SK-N-SH (cell line): ENCODE results near the gene THAP7. TPM values are rescaled to one million over a fixed set of nuclear protein-coding genes. Genes with fewer than 3 reads are reported as not detected.

ENCODE experiments used
- CTCF ChIA-PET: fragments of 300-600, 350-600 bp; formaldehyde crosslinking; extraction: SDS; loops from one replicate; lab custom pipeline; 2021; lab: Yijun Ruan, JAX
- POLR2A ChIA-PET: fragments of 350-600 bp; sonication (Branson Sonifier 250); formaldehyde crosslinking; extraction: SDS; loops from one replicate; lab custom pipeline; 2020; ENCODE audit warnings: antibody characterized with exemption, inconsistent platforms; lab: Yijun Ruan, JAX
- DNase-seq: peaks from one replicate; pipeline ENCODE4 v3.0.0; 2012
- H2AFZ ChIP-seq: fragments of 200-600 bp; sonication (generic); 2 replicates; pipeline ENCODE4 v1.8.1; 2016; ENCODE audit warnings: antibody characterized with exemption, mild to moderate bottlenecking, low read depth
- H3F3A ChIP-seq: fragments of 200-600 bp; sonication (generic); replicated peaks from 2 replicates; pipeline ENCODE3; 2016; ENCODE audit warnings: antibody characterized with exemption, mild to moderate bottlenecking; ENCODE audit not compliant: insufficient read depth
- H3K27ac ChIP-seq, 2 experiments: fragments of 200-500 bp in 1 of 2; fragments of 200-600 bp in 1 of 2; sonication (Bioruptor generic) in 1 of 2; sonication (generic), shearing (Covaris generic) in 1 of 2; 2 replicates each; pipeline versions ENCODE4 v1.5.1 to v1.6.1; 2014 to 2016; ENCODE audit warnings: low read depth in 2 of 2, inconsistent platforms in 1 of 2, low read length in 1 of 2, mild to moderate bottlenecking in 1 of 2, mixed read lengths in 1 of 2
- H3K27me3 ChIP-seq: fragments of 200-600 bp; sonication (generic), shearing (Covaris generic); 2 replicates; pipeline ENCODE4 v1.6.1; 2016; ENCODE audit warnings: mixed run types; ENCODE audit not compliant: insufficient read depth
- H3K36me3 ChIP-seq, 2 experiments: fragments of 200-500 bp in 1 of 2; fragments of 200-600 bp in 1 of 2; sonication (Bioruptor generic) in 1 of 2; sonication (generic) in 1 of 2; replicated peaks in 1 of 2; 2 replicates each; pipeline versions ENCODE3 to v1.5.1; 2014 to 2016; ENCODE audit warnings: low read length in 1 of 2, mild to moderate bottlenecking in 1 of 2; ENCODE audit not compliant: insufficient read depth in 2 of 2, control insufficient read depth in 1 of 2
- H3K4me1 ChIP-seq, 2 experiments: fragments of 200-500 bp in 1 of 2; fragments of 200-600 bp in 1 of 2; sonication (Bioruptor generic) in 1 of 2; sonication (generic), shearing (Covaris generic) in 1 of 2; 2 replicates each; pipeline versions ENCODE4 v1.5.1 to v1.6.1; 2014 to 2016; ENCODE audit warnings: low read depth in 1 of 2, low read length in 1 of 2, mixed run types in 1 of 2; ENCODE audit not compliant: insufficient read depth in 2 of 2, control insufficient read depth in 1 of 2
- H3K4me2 ChIP-seq: fragments of 200-600 bp; sonication (generic), shearing (Covaris generic); 2 replicates; pipeline ENCODE4 v1.6.1; 2017; ENCODE audit warnings: mixed run types
- H3K4me3 ChIP-seq, 2 experiments: fragments of 200-500 bp in 1 of 2; fragments of 200-600 bp in 1 of 2; sonication (Bioruptor generic) in 1 of 2; sonication (generic), shearing (Covaris generic) in 1 of 2; 2 replicates each; pipeline versions ENCODE4 v1.5.1 to v1.8.1; 2014 to 2016; ENCODE audit warnings: low read depth in 2 of 2, inconsistent platforms in 1 of 2, low read length in 1 of 2, mild to moderate bottlenecking in 1 of 2, mixed read lengths in 1 of 2, moderate library complexity in 1 of 2
- H3K79me2 ChIP-seq: fragments of 200-600 bp; sonication (generic); 2 replicates; pipeline ENCODE4 v1.8.1; 2017; ENCODE audit warnings: mild to moderate bottlenecking; ENCODE audit not compliant: insufficient read depth
- H3K9ac ChIP-seq: fragments of 200-600 bp; sonication (generic); 2 replicates; pipeline ENCODE4 v1.6.1; 2017; ENCODE audit warnings: mixed run types
- H3K9me2 ChIP-seq: fragments of 200-600 bp; sonication (generic); 2 replicates; pipeline ENCODE4 v1.6.1; 2017; ENCODE audit warnings: mixed run types
- H3K9me3 ChIP-seq: fragments of 200-600 bp; sonication (generic); 2 replicates; pipeline ENCODE4 v1.6.1; 2017; ENCODE audit warnings: mixed run types, mild to moderate bottlenecking, moderate library complexity
- H4K20me1 ChIP-seq: fragments of 200-600 bp; sonication (generic); 2 replicates; pipeline ENCODE4 v1.6.1; 2017; ENCODE audit warnings: mild to moderate bottlenecking, mixed run types; ENCODE audit not compliant: insufficient read depth
- CHD2 ChIP-seq: fragments of 150-350 bp; IDR thresholded peaks from 2 replicates; pipeline ENCODE4 v1.6.1; 2018; ENCODE audit warnings: low read length; ENCODE audit not compliant: partially characterized antibody
- ELF1 ChIP-seq: IDR thresholded peaks from 2 replicates; pipeline ENCODE4 v1.4.0; 2012
- FOSL2 ChIP-seq: IDR thresholded peaks from 2 replicates; pipeline ENCODE4 v1.4.0; 2012; ENCODE audit warnings: low read depth, mild to moderate bottlenecking, moderate library complexity, borderline replicate concordance
- GABPA ChIP-seq: IDR thresholded peaks from 2 replicates; pipeline ENCODE4 v1.4.0; 2012; ENCODE audit warnings: low read depth, mild to moderate bottlenecking
- MAX ChIP-seq: IDR thresholded peaks from 2 replicates; pipeline ENCODE4 v1.4.0; 2012; ENCODE audit warnings: low read depth
- MXI1 ChIP-seq: IDR thresholded peaks from 2 replicates; pipeline ENCODE4 v1.6.1; 2012; ENCODE audit warnings: mild to moderate bottlenecking, low read depth, low read length, improper control_type of control experiment
- NFIC ChIP-seq: IDR thresholded peaks from 2 replicates; pipeline ENCODE4 v1.4.0; 2012; ENCODE audit warnings: borderline replicate concordance
- NRF1 ChIP-seq: IDR thresholded peaks from 2 replicates; pipeline ENCODE4 v1.6.1; 2012; ENCODE audit warnings: low read depth, mild to moderate bottlenecking, low read length
- PBX3 ChIP-seq: IDR thresholded peaks from 2 replicates; pipeline ENCODE4; 2012
- POLR2AphosphoS5 ChIP-seq: IDR thresholded peaks from 2 replicates; pipeline ENCODE4 v1.6.1; 2012; ENCODE audit warnings: low read depth, low read length
- SIN3A ChIP-seq: IDR thresholded peaks from 2 replicates; pipeline ENCODE4 v1.6.1; 2012; ENCODE audit warnings: low read depth, mild to moderate bottlenecking, low read length, moderate library complexity, borderline replicate concordance
- TAF1 ChIP-seq: IDR thresholded peaks from 2 replicates; pipeline ENCODE4 v1.6.1; 2012; ENCODE audit warnings: low read depth, mild to moderate bottlenecking, low read length, moderate library complexity, borderline replicate concordance
- USF1 ChIP-seq: IDR thresholded peaks from 2 replicates; pipeline ENCODE4 v1.4.0; 2012; ENCODE audit warnings: low read depth, borderline replicate concordance
- YY1 ChIP-seq: IDR thresholded peaks from 2 replicates; pipeline ENCODE4 v1.4.0; 2012; ENCODE audit warnings: low read depth, mild to moderate bottlenecking
- ZBTB33 ChIP-seq: IDR thresholded peaks from 2 replicates; pipeline ENCODE4 v1.4.0; 2012; ENCODE audit warnings: low read depth, borderline replicate concordance
- WGBS: methylation state at CpG from one replicate; pipeline ENCODE4 v1.1.6; 2017; ENCODE audit warnings: low lambda C conversion rate; 5-methylcytosine and 5-hydroxymethylcytosine counted together
- polyA plus RNA-seq, 3 experiments: library from polyadenylated mRNA; depleted of rRNA; stranded (reverse); fragments of >200 nt; gene quantifications; 2 replicates each; pipeline ENCODE4 v1.2.3, GENCODE V29; 2012
- TF ChIP-seq, protein P1 (sequence below): fragments of 200-600 bp; sonication (generic); IDR thresholded peaks from 2 replicates; pipeline ENCODE4 v1.6.1; 2017; ENCODE audit warnings: antibody characterized with exemption, mild to moderate bottlenecking, moderate library complexity

The THAP7 gene, protein sequence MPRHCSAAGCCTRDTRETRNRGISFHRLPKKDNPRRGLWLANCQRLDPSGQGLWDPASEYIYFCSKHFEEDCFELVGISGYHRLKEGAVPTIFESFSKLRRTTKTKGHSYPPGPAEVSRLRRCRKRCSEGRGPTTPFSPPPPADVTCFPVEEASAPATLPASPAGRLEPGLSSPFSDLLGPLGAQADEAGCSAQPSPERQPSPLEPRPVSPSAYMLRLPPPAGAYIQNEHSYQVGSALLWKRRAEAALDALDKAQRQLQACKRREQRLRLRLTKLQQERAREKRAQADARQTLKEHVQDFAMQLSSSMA
- 26.3 and 32.0 TPM in 2 replicates for polyA plus RNA-seq (2012; rRNA removed)
- polyA plus RNA-seq (2012; cell fraction: cytosol; rRNA removed), result 13.8 and 18.1 TPM in 2 replicates
- polyA plus RNA-seq (2012; cell fraction: nucleus; rRNA removed), result 74.4 and 90.6 TPM in 2 replicates

DNA sequence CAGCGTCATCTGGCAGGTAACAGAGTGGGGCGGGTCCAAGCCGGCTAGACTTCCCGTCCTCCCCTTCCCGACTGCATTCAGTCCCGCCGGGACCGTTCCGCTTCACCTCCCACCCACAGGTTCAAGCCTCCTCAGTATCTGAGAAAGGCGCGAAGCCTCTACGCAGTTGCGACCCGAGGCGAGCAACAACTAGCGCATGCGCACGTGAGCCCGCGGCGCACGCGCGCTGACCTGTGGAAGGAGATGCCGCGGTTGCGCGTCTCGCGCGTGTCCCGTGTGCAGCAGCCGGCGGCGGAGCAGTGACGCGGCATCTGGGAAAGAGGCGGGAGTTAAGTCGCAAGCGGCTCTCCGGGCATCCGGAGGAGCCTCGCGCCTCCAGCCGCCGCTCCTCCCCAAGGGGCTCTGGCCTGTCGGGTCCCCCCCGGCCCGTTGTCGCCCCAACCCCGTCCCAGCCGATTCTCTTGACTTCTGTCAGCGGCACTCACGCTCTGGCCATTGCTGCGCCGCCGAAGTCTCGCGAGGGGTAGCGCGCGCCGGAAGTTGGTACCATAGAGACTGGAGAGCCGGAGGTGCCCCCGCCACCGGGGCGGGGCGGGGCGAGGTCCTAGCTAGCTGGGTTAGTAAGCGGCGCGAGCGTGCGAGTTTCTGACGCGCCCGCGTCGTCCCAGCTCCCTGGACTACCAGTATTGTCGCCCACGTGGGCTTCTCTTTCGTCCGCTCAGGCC is at the start of gene THAP7:
Gene THAP7 (minus strand): TSS at position 518 of the 725 bp plus-strand sequence. CDS start 207 bp downstream, at position 311.
- peak; percentile 99 for TF ChIP-seq NRF1
- 0 out of 2 replicates have a peak, but pooled peaks have one; percentile 9 for TF ChIP-seq PBX3
- peak; percentile 84 for TF ChIP-seq MAX
- TF ChIP-seq NFIC, result no peak
- peak; percentile 83 for TF ChIP-seq GABPA
- TF ChIP-seq, protein P1, sequence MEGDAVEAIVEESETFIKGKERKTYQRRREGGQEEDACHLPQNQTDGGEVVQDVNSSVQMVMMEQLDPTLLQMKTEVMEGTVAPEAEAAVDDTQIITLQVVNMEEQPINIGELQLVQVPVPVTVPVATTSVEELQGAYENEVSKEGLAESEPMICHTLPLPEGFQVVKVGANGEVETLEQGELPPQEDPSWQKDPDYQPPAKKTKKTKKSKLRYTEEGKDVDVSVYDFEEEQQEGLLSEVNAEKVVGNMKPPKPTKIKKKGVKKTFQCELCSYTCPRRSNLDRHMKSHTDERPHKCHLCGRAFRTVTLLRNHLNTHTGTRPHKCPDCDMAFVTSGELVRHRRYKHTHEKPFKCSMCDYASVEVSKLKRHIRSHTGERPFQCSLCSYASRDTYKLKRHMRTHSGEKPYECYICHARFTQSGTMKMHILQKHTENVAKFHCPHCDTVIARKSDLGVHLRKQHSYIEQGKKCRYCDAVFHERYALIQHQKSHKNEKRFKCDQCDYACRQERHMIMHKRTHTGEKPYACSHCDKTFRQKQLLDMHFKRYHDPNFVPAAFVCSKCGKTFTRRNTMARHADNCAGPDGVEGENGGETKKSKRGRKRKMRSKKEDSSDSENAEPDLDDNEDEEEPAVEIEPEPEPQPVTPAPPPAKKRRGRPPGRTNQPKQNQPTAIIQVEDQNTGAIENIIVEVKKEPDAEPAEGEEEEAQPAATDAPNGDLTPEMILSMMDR, result no peak
- TF ChIP-seq FOSL2, result no peak
- peak; percentile 53; the same call in 1 of the 2 replicates for TF ChIP-seq USF1
- TF ChIP-seq MXI1, result peak; percentile 92
- peak; percentile 98 for TF ChIP-seq ZBTB33
- TF ChIP-seq CHD2, result peak; percentile 98
- TF ChIP-seq POLR2AphosphoS5, result peak; percentile 90
- TF ChIP-seq YY1, result peak; percentile 84
- TF ChIP-seq ELF1, result peak; percentile 37; the same call in 1 of the 2 replicates
- TF ChIP-seq SIN3A, result 0 out of 2 replicates have a peak, but pooled peaks have one; percentile 32
- peak; percentile 94 for TF ChIP-seq TAF1
- H3K4me1 ChIP-seq, result peaks cover 12 to 37% of the 10 kb centered on the region in 2 experiments; a peak in 3 of 4 replicates
- H3K9me2 ChIP-seq, result no peaks in the 10 kb centered on the region
- CTCF ChIA-PET, result interaction anchor here (1.2 to 2.6 kb wide), 6 partner anchors 11 to 117 kb away, joined by 3 to 13 read pairs (median 9); partner anchors contain the start of gene LRRC74B
- POLR2A ChIA-PET, result interaction anchor here (0.6 to 3.3 kb wide), 9 partner anchors 11 to 116 kb away, joined by 3 to 34 read pairs (median 5); partner anchors contain the start of genes CRKL, LRRC74B, LZTR1 and P2RX6
- peak within 1 kb of the TSS; percentile 95 for H3K4me2 ChIP-seq
- peak within 1 kb of the TSS; percentile 96 to 97 for H3K27ac ChIP-seq
- peaks cover 7 to 26% of the 10 kb centered on the region in 2 experiments for H3K36me3 ChIP-seq
- H3K27me3 ChIP-seq, result no peaks in the 10 kb centered on the region
- no peaks in the 10 kb centered on the region for H3K9me3 ChIP-seq
- peak; percentile 96 for DNase-seq
- peaks cover 37% of the 10 kb centered on the region for H3K79me2 ChIP-seq
- peak within 1 kb of the TSS; percentile 98 for H3K9ac ChIP-seq
- WGBS, result 3% methylated on average over 25 of the region's 83 CpGs
- H2AFZ ChIP-seq, result peak within 1 kb of the TSS; percentile 60
- peaks cover 16% of the 10 kb centered on the region for H3F3A ChIP-seq
- H3K4me3 ChIP-seq, result peak within 1 kb of the TSS; percentile 82 to 96
- H4K20me1 ChIP-seq, result 0 out of 2 replicates have a peak, but pooled peaks cover 5% of the 10 kb centered on the region
